HepG2 (cell line): ENCODE data around the gene LUC7L. TPM values are rescaled to one million over a fixed set of nuclear protein-coding genes. Genes with fewer than 3 reads are reported as not detected.

Experiments
- CCAR2 ChIP-seq: fragments of 200-400 bp; formaldehyde crosslinking; optimal IDR thresholded peaks from 2 replicates; pipeline ENCODE3; 2018; ENCODE audit warnings: low read depth, mild to moderate bottlenecking, low read length, moderate library complexity
- IRF1 ChIP-seq: sonication (generic); formaldehyde crosslinking; IDR thresholded peaks from 2 replicates; pipeline ENCODE4 v1.4.0; 2020; ENCODE audit warnings: low read depth, mild to moderate bottlenecking, missing genetic modification reagents
- KLF9 ChIP-seq: IDR thresholded peaks from 2 replicates; pipeline ENCODE4 v1.6.1; 2016; ENCODE audit warnings: low read depth
- MTA3 ChIP-seq: sonication (generic); formaldehyde crosslinking; IDR thresholded peaks from 2 replicates; pipeline ENCODE4 v1.4.0; 2020; ENCODE audit warnings: missing genetic modification reagents
- ZFP90 ChIP-seq: sonication (generic); formaldehyde crosslinking; IDR thresholded peaks from 2 replicates; pipeline ENCODE4 v1.8.0; 2022; ENCODE audit warnings: missing genetic modification reagents, mild to moderate bottlenecking, inconsistent platforms, borderline replicate concordance
- ZIK1 ChIP-seq: sonication (generic); formaldehyde crosslinking; IDR thresholded peaks from 2 replicates; pipeline ENCODE4 v1.5.0; 2020; ENCODE audit warnings: mild to moderate bottlenecking, low read depth, missing genetic modification reagents, borderline replicate concordance
- ZMYM2 ChIP-seq: sonication (generic); formaldehyde crosslinking; IDR thresholded peaks from 2 replicates; pipeline ENCODE4 v1.8.0; 2022; ENCODE audit warnings: mild to moderate bottlenecking, missing genetic modification reagents
- ZNF343 ChIP-seq: sonication (generic); formaldehyde crosslinking; IDR thresholded peaks from 2 replicates; pipeline ENCODE4 v1.4.0; 2020; ENCODE audit warnings: mild to moderate bottlenecking, missing genetic modification reagents
- ZNF562 ChIP-seq: sonication (generic); formaldehyde crosslinking; IDR thresholded peaks from 2 replicates; pipeline ENCODE4 v1.8.0; 2022; ENCODE audit warnings: missing genetic modification reagents, borderline replicate concordance
- ZNF597 ChIP-seq: sonication (generic); formaldehyde crosslinking; IDR thresholded peaks from 2 replicates; pipeline ENCODE4 v1.5.0; 2020; ENCODE audit warnings: missing genetic modification reagents
- ZNF776 ChIP-seq: sonication (generic); formaldehyde crosslinking; IDR thresholded peaks from 2 replicates; pipeline ENCODE4 v1.4.0; 2020; ENCODE audit warnings: mild to moderate bottlenecking, missing genetic modification reagents
- ZNF790 ChIP-seq: sonication (generic); formaldehyde crosslinking; IDR thresholded peaks from 2 replicates; pipeline ENCODE4 v1.8.0; 2022; ENCODE audit warnings: missing genetic modification reagents, mild to moderate bottlenecking, borderline replicate concordance
- polyA plus RNA-seq, 8 experiments: library from polyadenylated mRNA; depleted of rRNA in 3 of 8; stranded (reverse) in 7 of 8; unstranded in 1 of 8; fragments of >200 nt; fragmentation: Illumina TruSeq in 4 of 8; extraction: Trizol in 4 of 8; gene quantifications; 2 replicates each; pipeline versions ENCODE4 v1.2.1 to v1.2.3, GENCODE V29; 2011 to 2016; ENCODE audit warnings: low read depth in 4 of 8, missing spikeins in 1 of 8, mixed read lengths in 1 of 8; ENCODE audit not compliant: insufficient read depth in 1 of 8
- total RNA-seq, 5 experiments: library from RNA; depleted of rRNA; stranded (reverse); fragments of >200 nt; fragmentation: Illumina TruSeq; extraction: Trizol; gene quantifications; 2 replicates each; pipeline ENCODE4 v1.2.3, GENCODE V29; 2016; ENCODE audit warnings: low read depth in 1 of 5
- TF ChIP-seq, protein P1 (sequence below): sonication (generic); formaldehyde crosslinking; conservative IDR thresholded peaks from 2 replicates; pipeline ENCODE4 v1.4.0; 2020; ENCODE audit warnings: missing genetic modification reagents
- TF ChIP-seq, protein P2 (sequence below): sonication (generic); formaldehyde crosslinking; IDR thresholded peaks from 2 replicates; pipeline ENCODE4 v1.4.0; 2020; ENCODE audit warnings: missing genetic modification reagents
- TF ChIP-seq, protein P3 (sequence below): sonication (generic); formaldehyde crosslinking; IDR thresholded peaks from 2 replicates; pipeline ENCODE4 v1.5.0; 2020; ENCODE audit warnings: missing genetic modification reagents
- TF ChIP-seq, protein P4 (sequence below): sonication (generic); formaldehyde crosslinking; IDR thresholded peaks from 2 replicates; pipeline ENCODE4 v1.8.1; 2023; ENCODE audit warnings: mild to moderate bottlenecking, inconsistent platforms, moderate library complexity, missing genetic modification reagents, borderline replicate concordance
- TF ChIP-seq, protein P5 (sequence below): sonication (generic); formaldehyde crosslinking; IDR thresholded peaks from 2 replicates; pipeline ENCODE4 v1.4.0; 2020; ENCODE audit warnings: missing genetic modification reagents

Gene LUC7L
- total and polyA plus RNA-seq, 2 of the 13 experiments (the other 11 are each of a cell fraction or from before 2014, with no cell fraction given) = 48.7 to 56.9 TPM

DNA sequence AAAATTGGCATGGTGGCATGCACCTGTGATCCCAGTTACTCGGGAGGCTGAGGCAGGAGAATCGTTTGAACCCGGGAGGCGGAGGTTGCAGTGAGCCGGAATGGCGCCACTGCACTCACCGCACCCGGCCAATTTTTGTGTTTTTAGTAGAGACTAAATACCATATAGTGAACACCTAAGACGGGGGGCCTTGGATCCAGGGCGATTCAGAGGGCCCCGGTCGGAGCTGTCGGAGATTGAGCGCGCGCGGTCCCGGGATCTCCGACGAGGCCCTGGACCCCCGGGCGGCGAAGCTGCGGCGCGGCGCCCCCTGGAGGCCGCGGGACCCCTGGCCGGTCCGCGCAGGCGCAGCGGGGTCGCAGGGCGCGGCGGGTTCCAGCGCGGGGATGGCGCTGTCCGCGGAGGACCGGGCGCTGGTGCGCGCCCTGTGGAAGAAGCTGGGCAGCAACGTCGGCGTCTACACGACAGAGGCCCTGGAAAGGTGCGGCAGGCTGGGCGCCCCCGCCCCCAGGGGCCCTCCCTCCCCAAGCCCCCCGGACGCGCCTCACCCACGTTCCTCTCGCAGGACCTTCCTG is 49.1 kb downstream of the LUC7L start, which contains the start of gene HBQ1 (continued):
- TF ChIP-seq ZNF597 (CRISPR knock-in tag) = no peak
- TF ChIP-seq ZIK1 (CRISPR knock-in tag) = no peak
- no peak for TF ChIP-seq ZNF562
- TF ChIP-seq, protein P1, sequence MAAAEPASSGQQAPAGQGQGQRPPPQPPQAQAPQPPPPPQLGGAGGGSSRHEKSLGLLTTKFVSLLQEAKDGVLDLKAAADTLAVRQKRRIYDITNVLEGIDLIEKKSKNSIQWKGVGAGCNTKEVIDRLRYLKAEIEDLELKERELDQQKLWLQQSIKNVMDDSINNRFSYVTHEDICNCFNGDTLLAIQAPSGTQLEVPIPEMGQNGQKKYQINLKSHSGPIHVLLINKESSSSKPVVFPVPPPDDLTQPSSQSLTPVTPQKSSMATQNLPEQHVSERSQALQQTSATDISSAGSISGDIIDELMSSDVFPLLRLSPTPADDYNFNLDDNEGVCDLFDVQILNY (CRISPR knock-in tag) = no peak
- no peak for TF ChIP-seq ZFP90 (CRISPR knock-in tag)
- TF ChIP-seq ZNF790 = no peak
- no peak for TF ChIP-seq IRF1 (CRISPR knock-in tag)
- peak; percentile 39; the same call in 1 of the 2 replicates for TF ChIP-seq ZNF776 (CRISPR knock-in tag)
- TF ChIP-seq, protein P2, sequence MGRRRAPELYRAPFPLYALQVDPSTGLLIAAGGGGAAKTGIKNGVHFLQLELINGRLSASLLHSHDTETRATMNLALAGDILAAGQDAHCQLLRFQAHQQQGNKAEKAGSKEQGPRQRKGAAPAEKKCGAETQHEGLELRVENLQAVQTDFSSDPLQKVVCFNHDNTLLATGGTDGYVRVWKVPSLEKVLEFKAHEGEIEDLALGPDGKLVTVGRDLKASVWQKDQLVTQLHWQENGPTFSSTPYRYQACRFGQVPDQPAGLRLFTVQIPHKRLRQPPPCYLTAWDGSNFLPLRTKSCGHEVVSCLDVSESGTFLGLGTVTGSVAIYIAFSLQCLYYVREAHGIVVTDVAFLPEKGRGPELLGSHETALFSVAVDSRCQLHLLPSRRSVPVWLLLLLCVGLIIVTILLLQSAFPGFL (CRISPR knock-in tag) = no peak
- TF ChIP-seq, protein P3, sequence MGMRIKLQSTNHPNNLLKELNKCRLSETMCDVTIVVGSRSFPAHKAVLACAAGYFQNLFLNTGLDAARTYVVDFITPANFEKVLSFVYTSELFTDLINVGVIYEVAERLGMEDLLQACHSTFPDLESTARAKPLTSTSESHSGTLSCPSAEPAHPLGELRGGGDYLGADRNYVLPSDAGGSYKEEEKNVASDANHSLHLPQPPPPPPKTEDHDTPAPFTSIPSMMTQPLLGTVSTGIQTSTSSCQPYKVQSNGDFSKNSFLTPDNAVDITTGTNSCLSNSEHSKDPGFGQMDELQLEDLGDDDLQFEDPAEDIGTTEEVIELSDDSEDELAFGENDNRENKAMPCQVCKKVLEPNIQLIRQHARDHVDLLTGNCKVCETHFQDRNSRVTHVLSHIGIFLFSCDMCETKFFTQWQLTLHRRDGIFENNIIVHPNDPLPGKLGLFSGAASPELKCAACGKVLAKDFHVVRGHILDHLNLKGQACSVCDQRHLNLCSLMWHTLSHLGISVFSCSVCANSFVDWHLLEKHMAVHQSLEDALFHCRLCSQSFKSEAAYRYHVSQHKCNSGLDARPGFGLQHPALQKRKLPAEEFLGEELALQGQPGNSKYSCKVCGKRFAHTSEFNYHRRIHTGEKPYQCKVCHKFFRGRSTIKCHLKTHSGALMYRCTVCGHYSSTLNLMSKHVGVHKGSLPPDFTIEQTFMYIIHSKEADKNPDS (CRISPR knock-in tag) = no peak
- no peak for TF ChIP-seq MTA3
- TF ChIP-seq ZNF343 (CRISPR knock-in tag) = no peak
- no peak for TF ChIP-seq ZMYM2 (CRISPR knock-in tag)
- TF ChIP-seq CCAR2 = no peak
- TF ChIP-seq KLF9 = no peak
- TF ChIP-seq, protein P4, sequence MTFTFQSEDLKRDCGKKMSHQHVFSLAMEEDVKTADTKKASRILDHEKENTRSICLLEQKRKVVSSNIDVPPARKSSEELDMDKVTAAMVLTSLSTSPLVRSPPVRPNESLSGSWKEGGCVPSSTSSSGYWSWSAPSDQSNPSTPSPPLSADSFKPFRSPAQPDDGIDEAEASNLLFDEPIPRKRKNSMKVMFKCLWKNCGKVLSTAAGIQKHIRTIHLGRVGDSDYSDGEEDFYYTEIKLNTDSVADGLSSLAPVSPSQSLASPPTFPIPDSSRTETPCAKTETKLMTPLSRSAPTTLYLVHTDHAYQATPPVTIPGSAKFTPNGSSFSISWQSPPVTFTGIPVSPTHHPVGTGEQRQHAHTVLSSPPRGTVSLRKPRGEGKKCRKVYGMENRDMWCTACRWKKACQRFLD (CRISPR knock-in tag) = no peak
- TF ChIP-seq, protein P5, sequence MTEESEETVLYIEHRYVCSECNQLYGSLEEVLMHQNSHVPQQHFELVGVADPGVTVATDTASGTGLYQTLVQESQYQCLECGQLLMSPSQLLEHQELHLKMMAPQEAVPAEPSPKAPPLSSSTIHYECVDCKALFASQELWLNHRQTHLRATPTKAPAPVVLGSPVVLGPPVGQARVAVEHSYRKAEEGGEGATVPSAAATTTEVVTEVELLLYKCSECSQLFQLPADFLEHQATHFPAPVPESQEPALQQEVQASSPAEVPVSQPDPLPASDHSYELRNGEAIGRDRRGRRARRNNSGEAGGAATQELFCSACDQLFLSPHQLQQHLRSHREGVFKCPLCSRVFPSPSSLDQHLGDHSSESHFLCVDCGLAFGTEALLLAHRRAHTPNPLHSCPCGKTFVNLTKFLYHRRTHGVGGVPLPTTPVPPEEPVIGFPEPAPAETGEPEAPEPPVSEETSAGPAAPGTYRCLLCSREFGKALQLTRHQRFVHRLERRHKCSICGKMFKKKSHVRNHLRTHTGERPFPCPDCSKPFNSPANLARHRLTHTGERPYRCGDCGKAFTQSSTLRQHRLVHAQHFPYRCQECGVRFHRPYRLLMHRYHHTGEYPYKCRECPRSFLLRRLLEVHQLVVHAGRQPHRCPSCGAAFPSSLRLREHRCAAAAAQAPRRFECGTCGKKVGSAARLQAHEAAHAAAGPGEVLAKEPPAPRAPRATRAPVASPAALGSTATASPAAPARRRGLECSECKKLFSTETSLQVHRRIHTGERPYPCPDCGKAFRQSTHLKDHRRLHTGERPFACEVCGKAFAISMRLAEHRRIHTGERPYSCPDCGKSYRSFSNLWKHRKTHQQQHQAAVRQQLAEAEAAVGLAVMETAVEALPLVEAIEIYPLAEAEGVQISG (CRISPR knock-in tag) = peak; percentile 57; the same call in 1 of the 2 replicates
